Measurements from ENCODE around the gene SENP1. TPM values are rescaled to one million over a fixed set of nuclear protein-coding genes. Genes with fewer than 3 reads are reported as not detected.
A peak's percentile ranks its signal among the peaks of the same experiment; 100 is the strongest.

The SENP1 gene
- total RNA-seq, 1 experiment from 2014 or later: 28.8 TPM

DNA sequence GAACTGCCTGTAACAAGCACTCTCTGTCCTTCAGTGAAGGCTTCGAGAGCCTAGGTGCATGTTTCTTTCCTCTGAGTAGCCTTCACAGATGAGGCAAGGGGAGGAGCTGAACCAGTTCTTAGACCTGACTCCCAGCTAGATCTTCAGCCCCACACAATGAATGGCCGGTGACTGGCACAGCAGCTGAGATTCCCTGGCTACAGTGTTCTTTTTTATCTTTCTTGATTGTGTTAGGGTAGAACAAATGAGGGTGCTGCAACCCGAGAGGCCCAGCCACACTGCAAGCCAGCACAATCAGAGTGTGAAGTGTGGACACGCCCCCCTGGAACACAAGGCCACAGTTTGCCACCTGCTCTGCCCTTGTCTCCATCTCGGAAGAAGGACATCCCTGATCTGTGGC, 82.5 kb downstream of the SENP1 start:
- H3K9ac ChIP-seq (ENCODE audit: extremely low read depth, insufficient read length, low read length): no peak overlapping the region
- H3K4me2 ChIP-seq (ENCODE audit: insufficient read depth, insufficient read length, low read length): no peak overlapping the region
- no peak overlapping the region for H2BK5ac ChIP-seq (ENCODE audit: insufficient read length, low read length)
- peaks cover 100% of the 10 kb centered on the region for H3K27me3 Mint-ChIP-seq (ENCODE audit: low read depth)
- no peak overlapping the region for H2AK5ac ChIP-seq (ENCODE audit: insufficient read length, low read length)
- WGBS (ENCODE audit: extremely low coverage, insufficient read length, low lambda C conversion rate): no CpG with 5 or more reads among the region's 5 CpGs
- no peak overlapping the region for H3K56ac ChIP-seq (ENCODE audit: insufficient read length, low read depth, low read length)
- H3K18ac ChIP-seq (ENCODE audit: insufficient read length, low read depth, low read length): no peak overlapping the region
- no peak overlapping the region for H4K91ac ChIP-seq (ENCODE audit: insufficient read length, low read depth, low read length)
- no peaks in the 10 kb centered on the region for H3K9me3 ChIP-seq (ENCODE audit: control insufficient read depth, low read depth, low read length)
- H3K4ac ChIP-seq (ENCODE audit: low read depth, low read length): no peak overlapping the region
- H3K36me3 Mint-ChIP-seq (ENCODE audit: insufficient read depth in 1 of 3, low read depth in 3 of 3): no peaks in the 10 kb centered on the region; a peak in 1 of 7 replicates
- no peak overlapping the region for H3T11ph ChIP-seq (ENCODE audit: low read length)
- no peak overlapping the region for H2AFZ ChIP-seq (ENCODE audit: low read length)
- no peak for DNase-seq
- H3K79me2 ChIP-seq (ENCODE audit: insufficient read depth, low read length): no peaks in the 10 kb centered on the region
- H4K5ac ChIP-seq (ENCODE audit: insufficient read length, low read depth, low read length): no peak overlapping the region
- H3K9me3 Mint-ChIP-seq: peaks cover 0 to 7% of the 10 kb centered on the region in 2 experiments; a peak in 2 of 5 replicates
- no peak overlapping the region for H3K27ac ChIP-seq (ENCODE audit: insufficient read length, low read depth, low read length)
- TF ChIP-seq, protein P1, sequence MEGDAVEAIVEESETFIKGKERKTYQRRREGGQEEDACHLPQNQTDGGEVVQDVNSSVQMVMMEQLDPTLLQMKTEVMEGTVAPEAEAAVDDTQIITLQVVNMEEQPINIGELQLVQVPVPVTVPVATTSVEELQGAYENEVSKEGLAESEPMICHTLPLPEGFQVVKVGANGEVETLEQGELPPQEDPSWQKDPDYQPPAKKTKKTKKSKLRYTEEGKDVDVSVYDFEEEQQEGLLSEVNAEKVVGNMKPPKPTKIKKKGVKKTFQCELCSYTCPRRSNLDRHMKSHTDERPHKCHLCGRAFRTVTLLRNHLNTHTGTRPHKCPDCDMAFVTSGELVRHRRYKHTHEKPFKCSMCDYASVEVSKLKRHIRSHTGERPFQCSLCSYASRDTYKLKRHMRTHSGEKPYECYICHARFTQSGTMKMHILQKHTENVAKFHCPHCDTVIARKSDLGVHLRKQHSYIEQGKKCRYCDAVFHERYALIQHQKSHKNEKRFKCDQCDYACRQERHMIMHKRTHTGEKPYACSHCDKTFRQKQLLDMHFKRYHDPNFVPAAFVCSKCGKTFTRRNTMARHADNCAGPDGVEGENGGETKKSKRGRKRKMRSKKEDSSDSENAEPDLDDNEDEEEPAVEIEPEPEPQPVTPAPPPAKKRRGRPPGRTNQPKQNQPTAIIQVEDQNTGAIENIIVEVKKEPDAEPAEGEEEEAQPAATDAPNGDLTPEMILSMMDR (conservative IDR thresholded peaks at IDR 0.05): no peak
- no peak overlapping the region for H2BK12ac ChIP-seq (ENCODE audit: insufficient read length, low read depth, low read length)
- peaks cover 86% of the 10 kb centered on the region for H3K27me3 ChIP-seq (ENCODE audit: insufficient read depth, low read length)
- 0 out of 5 replicates have a peak overlapping the region, but pooled peaks of 1 of the 2 experiments have one; percentile 16 for H3K4me3 Mint-ChIP-seq
- no peak overlapping the region for H2BK20ac ChIP-seq (ENCODE audit: low read depth, low read length, poor library complexity, severe bottlenecking)
- H3K79me1 ChIP-seq (ENCODE audit: insufficient read depth, low read depth, low read length, poor library complexity, severe bottlenecking): no peaks in the 10 kb centered on the region
- H3K27ac Mint-ChIP-seq: no peak overlapping the region
- no peak overlapping the region for H2BK120ac ChIP-seq (ENCODE audit: low read depth, low read length, poor library complexity, severe bottlenecking)
- no peak overlapping the region for H3K14ac ChIP-seq (ENCODE audit: insufficient read depth, low read length)
- no peaks in the 10 kb centered on the region for H4K20me1 ChIP-seq (ENCODE audit: control insufficient read depth, insufficient read depth, insufficient read length)
- peaks cover 24 to 42% of the 10 kb centered on the region in 2 experiments for H3K4me1 Mint-ChIP-seq
- H3K23me2 ChIP-seq (ENCODE audit: insufficient read length, low read depth, low read length, poor library complexity, severe bottlenecking): no peaks in the 10 kb centered on the region
- H2BK15ac ChIP-seq (ENCODE audit: low read depth, low read length): no peak overlapping the region
- H3K23ac ChIP-seq (ENCODE audit: insufficient read length, low read depth, low read length): no peak overlapping the region
- H4K8ac ChIP-seq (replicated peaks; ENCODE audit: insufficient read length, low read depth, low read length): no peak overlapping the region
- H3K4me1 ChIP-seq (ENCODE audit: insufficient read depth, low read length): no peaks in the 10 kb centered on the region
